ENCODE measurements around the gene SLFN11.

- TF ChIP-seq CTCF (IDR thresholded peaks at IDR 0.05; ENCODE audit: low read length) (no peak), EZH2 (IDR thresholded peaks at IDR 0.05; ENCODE audit: borderline replicate concordance, low read length) (no peak)
Observed at GRCh38 chr17:35361027-35361426, 12.4 kb downstream of the SLFN11 start.
